HG02759 (cell line): ENCODE measurements around the gene KRTAP20-1.

Experiments used
- ATAC-seq: cut with Tn5 transposase; IDR thresholded peaks from one replicate; pipeline ENCODE4 v1.9.1; 2021; ENCODE audit warnings: mild to moderate bottlenecking, moderate library complexity; ENCODE audit not compliant: unreplicated experiment

The KRTAP20-1 gene

DNA sequence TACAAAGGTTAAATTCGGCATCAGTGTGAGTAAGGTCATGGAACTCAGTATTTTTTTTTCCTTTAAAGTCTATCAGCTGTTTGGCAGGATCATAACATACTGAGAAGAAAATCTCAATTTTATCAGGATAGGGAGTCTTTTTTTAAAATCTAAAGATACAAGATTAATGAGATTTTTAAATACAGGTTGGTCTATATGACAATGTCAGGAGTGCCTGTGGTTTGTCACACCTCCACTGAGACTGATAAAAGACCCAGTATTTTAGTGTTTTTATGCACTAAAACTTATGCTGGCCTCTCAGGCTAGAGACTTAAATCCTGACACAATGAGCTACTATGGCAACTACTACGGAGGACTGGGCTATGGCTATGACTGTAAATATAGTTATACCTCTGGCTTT, 26.3 kb downstream of the KRTAP20-1 start, which contains the start of gene KRTAP20-3:
TSS of gene KRTAP20-3 (plus strand) at position 301 of the 400 bp plus-strand sequence.
- no peak for ATAC-seq

DNA sequence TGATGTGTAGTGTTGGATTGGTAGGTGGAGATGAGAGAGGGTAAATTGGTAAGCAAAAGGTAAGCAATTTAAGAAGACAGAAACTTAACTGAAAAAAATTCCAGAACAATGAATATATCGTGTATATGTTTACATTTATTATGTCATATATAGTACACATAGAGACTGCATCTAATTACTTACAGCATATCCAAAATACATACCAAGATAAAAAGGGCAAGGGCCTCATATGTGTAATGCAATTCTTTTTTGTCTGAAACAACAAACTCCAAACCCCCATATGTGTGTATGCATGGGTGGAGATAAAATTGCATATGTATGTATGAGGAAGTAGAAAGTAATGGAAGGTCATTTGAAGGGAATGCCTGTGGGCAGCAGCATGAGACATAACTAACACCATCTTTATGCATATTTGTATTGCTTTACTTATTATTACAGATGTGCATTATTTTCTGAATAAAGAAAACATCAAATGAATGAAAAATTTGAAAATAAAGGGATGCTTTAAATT, 30.7 kb downstream of the KRTAP20-1 start:
- no peak for ATAC-seq

DNA sequence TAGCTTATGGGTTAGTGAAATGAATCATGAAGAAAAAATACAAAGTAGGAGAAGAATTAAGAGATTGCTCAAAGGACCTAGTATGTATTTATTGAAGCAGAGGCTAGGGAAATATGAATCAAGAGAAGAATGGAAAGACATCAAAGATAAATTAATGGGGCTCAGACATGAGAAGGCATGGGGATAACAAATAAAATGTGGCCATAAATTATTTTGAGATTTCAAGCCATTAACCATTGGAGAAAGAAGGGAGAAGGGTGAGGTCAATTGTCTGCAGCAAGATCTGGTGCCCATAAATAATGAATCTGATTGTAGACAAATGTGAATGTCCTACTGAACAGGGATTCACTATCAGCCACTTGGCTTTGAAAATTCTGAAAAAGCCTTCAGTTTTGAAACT, 36.7 kb downstream of the KRTAP20-1 start:
- no peak for ATAC-seq
